ENCODE data around the gene IFNL1. TPM values are rescaled to one million over a fixed set of nuclear protein-coding genes. Genes with fewer than 3 reads are reported as not detected.
A peak's percentile ranks its signal among the peaks of the same experiment; 100 is the strongest.
"Not testable (repeated sequence)": the region's sequence is repeated elsewhere in the genome, so short reads cannot be mapped to it uniquely, and the experiment has no call there.

IFNL1 gene
- total RNA-seq, 2 donors from 2014 or later, result not detected

- H3K4me3 ChIP-seq, result peak overlapping the region; percentile 6 to 19
- DNase-seq (ENCODE audit: low spot score), result no peak
- no peaks in the 10 kb centered on the region for H3K36me3 ChIP-seq
- H3K27ac ChIP-seq, result peak overlapping the region; percentile 22 to 35
- no peaks in the 10 kb centered on the region for H3K27me3 ChIP-seq (replicated peaks; ENCODE audit: insufficient read depth)
- TF ChIP-seq, protein P1, sequence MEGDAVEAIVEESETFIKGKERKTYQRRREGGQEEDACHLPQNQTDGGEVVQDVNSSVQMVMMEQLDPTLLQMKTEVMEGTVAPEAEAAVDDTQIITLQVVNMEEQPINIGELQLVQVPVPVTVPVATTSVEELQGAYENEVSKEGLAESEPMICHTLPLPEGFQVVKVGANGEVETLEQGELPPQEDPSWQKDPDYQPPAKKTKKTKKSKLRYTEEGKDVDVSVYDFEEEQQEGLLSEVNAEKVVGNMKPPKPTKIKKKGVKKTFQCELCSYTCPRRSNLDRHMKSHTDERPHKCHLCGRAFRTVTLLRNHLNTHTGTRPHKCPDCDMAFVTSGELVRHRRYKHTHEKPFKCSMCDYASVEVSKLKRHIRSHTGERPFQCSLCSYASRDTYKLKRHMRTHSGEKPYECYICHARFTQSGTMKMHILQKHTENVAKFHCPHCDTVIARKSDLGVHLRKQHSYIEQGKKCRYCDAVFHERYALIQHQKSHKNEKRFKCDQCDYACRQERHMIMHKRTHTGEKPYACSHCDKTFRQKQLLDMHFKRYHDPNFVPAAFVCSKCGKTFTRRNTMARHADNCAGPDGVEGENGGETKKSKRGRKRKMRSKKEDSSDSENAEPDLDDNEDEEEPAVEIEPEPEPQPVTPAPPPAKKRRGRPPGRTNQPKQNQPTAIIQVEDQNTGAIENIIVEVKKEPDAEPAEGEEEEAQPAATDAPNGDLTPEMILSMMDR (IDR thresholded peaks at IDR 0.05), result no peak
- TF ChIP-seq POLR2AphosphoS5 (IDR thresholded peaks at IDR 0.05) (no peak), POLR2A (IDR thresholded peaks at IDR 0.05) (no peak)
- WGBS, result 58% methylated on average over 6 of the region's 6 CpGs
- no peaks in the 10 kb centered on the region for H3K9me3 ChIP-seq
- H3K4me1 ChIP-seq (replicated peaks), result no peaks in the 10 kb centered on the region
- intact Hi-C loops (cut with DNase I), result no loop called here
Measured at GRCh38 chr19:39335168-39335548, 39.0 kb downstream of the IFNL1 start.

- Histone ChIP-seq H3K4me1 (replicated peaks) (peaks cover 5% of the 10 kb centered on the region), H3K4me3 (no peak overlapping the region), H3K27ac (no peak overlapping the region), H3K36me3 (no peaks in the 10 kb centered on the region), H3K9me3 (no peaks in the 10 kb centered on the region), H3K27me3 (replicated peaks; ENCODE audit: insufficient read depth) (no peaks in the 10 kb centered on the region)
- no peak for DNase-seq (ENCODE audit: low spot score)
- TF ChIP-seq POLR2A (IDR thresholded peaks at IDR 0.05) (no peak), POLR2AphosphoS5 (IDR thresholded peaks at IDR 0.05) (no peak)
- TF ChIP-seq, protein P1 (IDR thresholded peaks at IDR 0.05), result no peak
- intact Hi-C loops (cut with DNase I), result no loop called here
- WGBS, result 77% methylated on average over 3 of the region's 3 CpGs
Measured at GRCh38 chr19:39336483-39336882, 40.3 kb downstream of the IFNL1 start.

- intact Hi-C loops (cut with DNase I), result loop anchor here (5.0 kb wide), 1 partner anchor 73 kb away; the partner anchor contains the start of gene PLEKHG2
- H3K4me1 ChIP-seq (replicated peaks), result peaks cover 5% of the 10 kb centered on the region
- no peaks in the 10 kb centered on the region for H3K9me3 ChIP-seq
- H3K4me3 ChIP-seq, result no peak overlapping the region
- WGBS, result 100% methylated on average over 1 of the region's 1 CpG
- no peak overlapping the region for H3K27ac ChIP-seq
- TF ChIP-seq POLR2AphosphoS5 (IDR thresholded peaks at IDR 0.05), result no peak
- TF ChIP-seq POLR2A (IDR thresholded peaks at IDR 0.05), result no peak
- TF ChIP-seq, protein P1 (IDR thresholded peaks at IDR 0.05), result no peak
- H3K36me3 ChIP-seq, result no peaks in the 10 kb centered on the region
- DNase-seq (ENCODE audit: low spot score), result no peak
- no peaks in the 10 kb centered on the region for H3K27me3 ChIP-seq (replicated peaks; ENCODE audit: insufficient read depth)
Measured at GRCh38 chr19:39339674-39340073, 43.5 kb downstream of the IFNL1 start.

DNA sequence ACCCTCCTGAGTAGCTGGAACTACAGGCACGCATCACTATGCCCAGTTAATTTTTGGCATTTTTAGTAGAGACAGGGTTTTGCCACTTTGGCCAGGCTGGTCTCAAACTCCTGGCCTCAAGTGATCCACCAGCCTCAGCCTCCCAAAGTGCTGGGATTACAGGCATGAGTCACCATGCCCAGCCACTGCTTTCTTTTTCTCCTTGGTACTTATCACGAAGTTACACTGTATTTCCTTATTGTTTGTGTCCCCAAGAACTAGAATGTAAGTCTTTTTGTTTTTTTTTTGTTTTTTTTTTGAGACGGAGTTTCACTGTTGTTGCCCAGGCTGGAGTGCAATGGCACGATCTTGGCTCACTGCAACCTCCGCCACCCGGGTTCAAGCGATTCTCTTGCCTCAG is 43.9 kb downstream of the IFNL1 start:
- H3K27ac ChIP-seq; H3K4me3 ChIP-seq; H3K9me3 ChIP-seq; H3K4me1 ChIP-seq (replicated peaks); H3K27me3 ChIP-seq (replicated peaks; ENCODE audit: insufficient read depth); DNase-seq (ENCODE audit: low spot score); H3K36me3 ChIP-seq: not testable (repeated sequence)
- 83% methylated on average over 7 of the region's 7 CpGs for WGBS
- intact Hi-C loops (cut with DNase I), result loop anchor here (5.0 kb wide), 1 partner anchor 72 kb away; the partner anchor contains the start of gene PLEKHG2

DNA sequence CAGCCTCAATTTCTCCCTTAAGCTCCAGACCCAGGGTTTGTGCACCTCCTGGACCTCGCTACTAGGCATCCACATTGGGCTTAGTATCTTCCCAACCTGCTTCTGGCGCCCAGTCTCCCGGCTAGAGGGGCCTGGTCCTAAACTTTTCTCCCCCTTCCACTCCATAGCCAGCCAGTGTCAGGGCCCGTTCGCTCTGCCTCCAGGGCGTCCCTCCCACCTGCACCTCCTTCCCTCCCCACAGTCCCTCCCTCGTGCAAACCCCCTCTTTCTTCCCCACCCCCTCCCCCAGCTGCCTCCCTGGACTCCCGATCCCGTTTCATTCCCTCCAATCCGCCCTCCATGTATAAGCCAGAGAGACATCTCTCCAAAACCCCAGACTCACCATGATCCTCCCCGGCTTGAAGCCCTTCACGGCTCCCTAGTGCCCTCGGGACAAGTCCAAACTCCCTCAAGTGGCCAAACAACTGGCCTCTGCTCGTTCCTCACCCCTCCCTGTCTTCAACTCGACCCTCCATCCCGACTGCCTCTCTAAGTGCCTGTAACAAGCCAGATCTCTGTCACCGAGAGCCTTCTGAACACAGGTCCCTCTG is 45.0 kb downstream of the IFNL1 start:
- WGBS, result 2% methylated on average over 17 of the region's 17 CpGs
- H3K9me3 ChIP-seq, result no peaks in the 10 kb centered on the region
- H3K27me3 ChIP-seq (replicated peaks; ENCODE audit: insufficient read depth), result no peaks in the 10 kb centered on the region
- H3K4me1 ChIP-seq (replicated peaks), result peaks cover 5% of the 10 kb centered on the region
- intact Hi-C loops (cut with DNase I), result loop anchor here (5.0 kb wide), 1 partner anchor 71 kb away; the partner anchor contains the start of gene PLEKHG2
- peak overlapping the region; percentile 87 to 91 for H3K27ac ChIP-seq
- TF ChIP-seq POLR2AphosphoS5 (IDR thresholded peaks at IDR 0.05) (no peak), POLR2A (IDR thresholded peaks at IDR 0.05) (no peak)
- TF ChIP-seq, protein P1 (IDR thresholded peaks at IDR 0.05), result no peak
- H3K4me3 ChIP-seq, result peak overlapping the region; percentile 56 to 83
- peak; percentile 36 for DNase-seq (ENCODE audit: low spot score)
- no peaks in the 10 kb centered on the region for H3K36me3 ChIP-seq

Measured in prostate gland (tissue), 2 donors.